AG09319 (cell line): ENCODE results near the gene MCOLN3.
"Not testable (repeated sequence)": the region's sequence is repeated elsewhere in the genome, so short reads cannot be mapped to it uniquely, and the experiment has no call there.

Source experiments
- DNase-seq: peaks from one replicate; pipeline ENCODE4 v3.0.0-alpha.2; 2010; ENCODE audit warnings: low read depth; ENCODE audit errors: extremely low read depth
- TF ChIP-seq, protein P1 (sequence below): IDR thresholded peaks from 2 replicates; pipeline ENCODE4 v1.5.1; 2011; ENCODE audit warnings: low read depth, mild to moderate bottlenecking, inconsistent platforms, low read length, moderate library complexity

Gene MCOLN3

DNA sequence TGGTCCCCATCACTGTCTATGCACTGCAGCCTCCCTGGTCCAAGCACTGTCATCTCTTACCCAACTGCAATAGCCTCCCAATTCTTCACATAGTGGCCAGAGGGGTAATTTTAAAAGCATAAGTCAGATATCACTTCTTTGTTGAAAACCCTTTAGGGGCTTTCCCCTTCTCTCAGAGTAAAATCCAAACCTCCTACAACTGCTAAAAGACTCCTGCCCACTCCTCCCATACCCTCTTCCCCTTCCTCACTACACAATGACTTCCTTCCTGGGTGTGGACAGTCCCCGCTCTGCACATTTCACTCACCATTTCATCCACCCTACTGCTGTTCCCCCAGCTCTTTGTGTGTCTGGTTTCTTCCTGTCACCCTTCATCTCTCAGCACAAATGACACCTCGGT is 59.7 kb downstream of the MCOLN3 start:
- TF ChIP-seq, protein P1, sequence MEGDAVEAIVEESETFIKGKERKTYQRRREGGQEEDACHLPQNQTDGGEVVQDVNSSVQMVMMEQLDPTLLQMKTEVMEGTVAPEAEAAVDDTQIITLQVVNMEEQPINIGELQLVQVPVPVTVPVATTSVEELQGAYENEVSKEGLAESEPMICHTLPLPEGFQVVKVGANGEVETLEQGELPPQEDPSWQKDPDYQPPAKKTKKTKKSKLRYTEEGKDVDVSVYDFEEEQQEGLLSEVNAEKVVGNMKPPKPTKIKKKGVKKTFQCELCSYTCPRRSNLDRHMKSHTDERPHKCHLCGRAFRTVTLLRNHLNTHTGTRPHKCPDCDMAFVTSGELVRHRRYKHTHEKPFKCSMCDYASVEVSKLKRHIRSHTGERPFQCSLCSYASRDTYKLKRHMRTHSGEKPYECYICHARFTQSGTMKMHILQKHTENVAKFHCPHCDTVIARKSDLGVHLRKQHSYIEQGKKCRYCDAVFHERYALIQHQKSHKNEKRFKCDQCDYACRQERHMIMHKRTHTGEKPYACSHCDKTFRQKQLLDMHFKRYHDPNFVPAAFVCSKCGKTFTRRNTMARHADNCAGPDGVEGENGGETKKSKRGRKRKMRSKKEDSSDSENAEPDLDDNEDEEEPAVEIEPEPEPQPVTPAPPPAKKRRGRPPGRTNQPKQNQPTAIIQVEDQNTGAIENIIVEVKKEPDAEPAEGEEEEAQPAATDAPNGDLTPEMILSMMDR: no peak
- no peak for DNase-seq

DNA sequence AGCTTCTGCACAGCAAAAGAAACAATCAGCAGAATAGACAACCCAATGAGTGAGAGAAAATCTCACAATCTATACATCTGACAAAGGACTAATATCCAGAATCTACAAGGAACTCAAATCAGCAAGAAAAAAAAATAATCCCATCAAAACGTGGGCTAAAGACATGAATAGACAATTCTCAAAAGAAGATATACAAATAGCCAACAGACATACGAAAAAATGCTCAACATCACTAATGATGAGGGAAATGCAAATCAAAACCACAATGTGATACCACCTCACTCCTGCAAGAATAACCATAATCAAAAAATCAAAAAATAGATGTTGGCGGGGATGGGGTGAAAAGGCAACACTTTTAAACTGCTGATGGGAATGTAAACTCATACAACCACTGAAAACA is 61.7 kb downstream of the MCOLN3 start:
- DNase-seq: not testable (repeated sequence)

- no peak for DNase-seq
- TF ChIP-seq, protein P1: no peak
Observed at GRCh38 chr1:84985365-84985764, 62.9 kb downstream of the MCOLN3 start.

DNA sequence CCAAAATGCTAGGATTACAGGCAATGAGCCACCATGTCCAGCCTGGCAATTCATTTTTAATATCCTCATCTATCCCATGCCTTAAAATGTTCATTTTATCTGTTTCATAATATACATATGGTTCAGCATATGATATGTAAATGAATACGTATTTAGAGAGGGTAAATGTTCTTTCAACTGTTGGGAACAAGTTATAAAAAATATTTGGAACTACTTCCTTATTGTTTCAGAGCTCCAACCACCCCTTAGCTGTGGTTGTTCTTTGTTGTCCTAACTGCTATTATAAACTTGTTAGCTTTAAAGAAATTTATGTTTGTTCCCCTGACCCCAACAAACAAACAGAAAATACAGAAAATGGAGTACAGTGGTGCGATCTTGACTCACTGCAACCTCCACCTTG is 65.9 kb downstream of the MCOLN3 start:
- TF ChIP-seq, protein P1: no peak
- DNase-seq: no peak

DNA sequence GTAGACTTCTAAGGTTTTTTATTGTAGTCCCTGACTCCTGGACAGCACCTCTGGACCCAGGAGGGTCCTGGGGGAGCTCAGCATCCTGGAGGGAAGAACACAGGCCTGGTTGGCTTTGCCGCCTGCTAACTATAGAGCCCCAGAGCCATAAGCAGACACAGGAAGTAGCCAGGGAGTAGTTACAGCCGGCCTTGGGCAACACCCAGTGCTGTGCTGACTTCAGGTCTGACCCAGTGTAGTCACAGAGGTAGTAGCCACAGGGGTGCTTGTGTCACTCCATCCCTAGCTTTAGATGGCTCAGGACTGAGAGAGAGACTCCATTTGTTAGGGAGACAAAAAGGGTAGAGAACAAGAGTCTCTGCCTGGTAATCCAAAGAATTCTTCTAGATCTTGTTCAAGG is 73.3 kb downstream of the MCOLN3 start:
- TF ChIP-seq, protein P1: no peak
- DNase-seq: no peak

DNA sequence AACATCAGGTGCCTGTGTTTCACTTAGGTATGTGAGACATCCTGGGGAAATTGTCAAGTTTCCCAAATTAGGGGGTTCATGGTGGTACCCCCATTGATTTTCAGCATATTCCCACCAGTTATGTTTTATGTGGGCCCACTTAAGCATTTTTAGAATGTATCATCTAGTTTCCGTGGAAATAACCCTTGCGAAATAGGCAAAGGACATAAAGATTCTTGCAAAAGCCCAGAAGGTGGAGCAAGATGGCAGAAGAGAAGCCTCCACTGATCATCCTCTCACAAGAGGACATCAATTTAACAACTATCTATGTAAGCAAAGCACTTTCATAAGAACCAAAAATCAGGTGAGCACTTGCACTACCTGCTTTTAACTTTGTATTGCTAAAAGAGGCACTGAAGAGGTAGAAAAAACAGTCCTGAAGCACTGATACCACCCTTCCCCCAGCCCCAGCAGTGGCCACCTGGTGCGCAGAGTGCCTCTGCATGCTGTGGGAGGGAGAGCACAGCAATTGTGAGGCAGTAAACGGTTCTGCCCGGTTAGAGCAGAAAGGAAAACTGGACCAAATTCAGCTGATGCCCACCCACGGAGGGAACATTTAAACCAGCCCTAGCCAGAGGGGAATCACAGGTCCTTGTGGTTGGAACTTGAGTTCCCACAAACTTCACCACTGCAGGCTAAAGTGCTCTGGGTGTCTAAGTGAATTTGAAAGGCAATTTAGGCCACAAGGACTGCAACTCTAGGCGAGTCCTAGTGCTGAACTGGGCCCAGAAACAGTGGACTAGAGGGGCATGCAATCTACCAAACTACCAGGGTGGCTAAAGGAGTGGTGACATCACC is 74.6 kb downstream of the MCOLN3 start:
- TF ChIP-seq, protein P1: no peak
- no peak for DNase-seq

DNA sequence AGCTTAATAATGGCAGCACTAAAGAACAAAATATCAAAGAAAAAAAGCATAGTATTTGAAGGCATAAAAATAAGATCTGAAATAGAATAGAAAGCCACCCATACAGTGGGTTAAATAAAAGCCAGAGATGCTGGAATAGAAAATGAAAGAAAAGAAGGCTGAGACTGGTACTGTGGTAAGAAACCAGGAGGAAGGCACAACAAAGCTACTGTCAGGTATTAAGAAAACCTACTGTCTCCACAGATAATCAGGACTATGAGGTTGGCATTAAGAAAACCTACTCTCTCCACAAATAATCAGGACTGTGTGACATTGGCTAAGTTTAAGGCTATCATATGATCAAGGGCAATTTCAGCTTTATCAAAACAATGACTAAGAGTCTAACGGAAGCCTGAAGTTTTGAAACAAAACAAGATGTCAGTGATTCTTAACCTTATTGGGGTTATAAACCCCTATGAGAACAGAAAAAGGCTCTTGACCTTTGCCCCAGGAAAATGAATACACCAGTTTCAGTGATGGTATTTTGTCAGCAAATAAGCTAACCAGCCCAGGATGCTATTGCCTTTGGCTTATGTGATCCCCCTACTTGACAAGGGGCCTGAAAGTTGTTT is 75.8 kb downstream of the MCOLN3 start:
- no peak for DNase-seq
- TF ChIP-seq, protein P1: no peak
